Gastroesophageal sphincter (tissue), 3 donors: Measurements from ENCODE around the gene ZNF396.

Experiments
- CTCF ChIP-seq, 4 experiments: fragments of 200-600 bp in 2 of 4; fragments of 450-650 bp in 2 of 4; sonication (generic) in 1 of 4; IDR thresholded peaks; one replicate each; pipeline ENCODE4 v1.5.1; 2017 to 2019; ENCODE audit warnings: antibody characterized with exemption in 4 of 4, mild to moderate bottlenecking in 2 of 4, moderate library complexity in 2 of 4
- EP300 ChIP-seq: sonication (generic); formaldehyde crosslinking; IDR thresholded peaks from one replicate; pipeline ENCODE4 v1.6.1; 2017; ENCODE audit warnings: antibody characterized with exemption, mild to moderate bottlenecking
- POLR2A ChIP-seq, 2 donors: fragments of 450-650 bp; IDR thresholded peaks; one replicate each; pipeline ENCODE4 v1.6.1; 2017; ENCODE audit warnings: antibody characterized with exemption in 2 of 2, mild to moderate bottlenecking in 2 of 2, moderate library complexity in 1 of 2
- POLR2AphosphoS5 ChIP-seq: sonication (generic); formaldehyde crosslinking; IDR thresholded peaks from one replicate; pipeline ENCODE4 v1.6.1; 2017; ENCODE audit warnings: antibody characterized with exemption

- TF ChIP-seq POLR2A (IDR thresholded peaks at IDR 0.05) (no peak), CTCF (IDR thresholded peaks at IDR 0.05) (no peak), POLR2AphosphoS5 (no peak), EP300 (no peak)
These were observed 45.1 kb upstream of the ZNF396 start for GRCh38 chr18:35422237-35422636.
